Measurements from ENCODE around the gene CDC14A. TPM values are rescaled to one million over a fixed set of nuclear protein-coding genes. Genes with fewer than 3 reads are reported as not detected.
"Not testable (repeated sequence)": the region's sequence is repeated elsewhere in the genome, so short reads cannot be mapped to it uniquely, and the experiment has no call there.

CDC14A gene
- total RNA-seq, 1 experiment from 2014 or later = 11.1 TPM

- no peaks in the 10 kb centered on the region for H3K9me3 Mint-ChIP-seq
- H3K4me1 Mint-ChIP-seq = peaks cover 21% of the 10 kb centered on the region
- no peak for ATAC-seq
- no peaks in the 10 kb centered on the region for H3K36me3 Mint-ChIP-seq
- no peak overlapping the region for H3K27ac Mint-ChIP-seq
- TF ChIP-seq ZNF121 (CRISPR knock-in tag; IDR thresholded peaks at IDR 0.05) = no peak
- TF ChIP-seq ZNF263 (CRISPR knock-in tag; IDR thresholded peaks at IDR 0.05; ENCODE audit: low read depth) = no peak
- no peak for TF ChIP-seq TP53 (CRISPR knock-in tag; IDR thresholded peaks at IDR 0.05)
- TF ChIP-seq CDX4 (CRISPR knock-in tag; IDR thresholded peaks at IDR 0.05; ENCODE audit: borderline replicate concordance) = no peak
- TF ChIP-seq ZBTB21 (CRISPR knock-in tag; IDR thresholded peaks at IDR 0.05; ENCODE audit: borderline replicate concordance) = no peak
- TF ChIP-seq ELF4 (CRISPR knock-in tag; IDR thresholded peaks at IDR 0.05; ENCODE audit: low read depth) = no peak
- no peak for DNase-seq (ENCODE audit: low spot score)
- no peaks in the 10 kb centered on the region; the same call in 1 of the 2 replicates for H3K27me3 Mint-ChIP-seq (ENCODE audit: low read depth)
- H3K4me3 Mint-ChIP-seq = no peak overlapping the region
- POLR2A ChIA-PET = no interaction called here
- CTCF ChIA-PET = no interaction called here
Observed at GRCh38 chr1:100332331-100332730, 20.0 kb upstream of the CDC14A start.

GRCh38 chr1:100335436-100335835 is 16.9 kb upstream of the CDC14A start:
- Mint-ChIP-seq H3K9me3 (no peaks in the 10 kb centered on the region), H3K27me3 (ENCODE audit: low read depth) (no peaks in the 10 kb centered on the region; the same call in 1 of the 2 replicates), H3K27ac (no peak overlapping the region), H3K4me1 (peaks cover 35% of the 10 kb centered on the region), H3K4me3 (no peak overlapping the region), H3K36me3 (no peaks in the 10 kb centered on the region)
- TF ChIP-seq GABPB1 (CRISPR knock-in tag; IDR thresholded peaks at IDR 0.05) (no peak), JUN (CRISPR knock-in tag; IDR thresholded peaks at IDR 0.05) (no peak), MXD4 (CRISPR knock-in tag; IDR thresholded peaks at IDR 0.05; ENCODE audit: borderline replicate concordance) (no peak), ZNF121 (CRISPR knock-in tag; IDR thresholded peaks at IDR 0.05) (no peak), FOXJ3 (CRISPR knock-in tag; IDR thresholded peaks at IDR 0.05; ENCODE audit: borderline replicate concordance) (no peak), NFYB (CRISPR knock-in tag; conservative IDR thresholded peaks at IDR 0.05; ENCODE audit: low read depth) (no peak), OVOL2 (CRISPR knock-in tag; IDR thresholded peaks at IDR 0.05; ENCODE audit: borderline replicate concordance) (no peak), TEAD4 (CRISPR knock-in tag; IDR thresholded peaks at IDR 0.05) (no peak)
- TF ChIP-seq, protein P1, sequence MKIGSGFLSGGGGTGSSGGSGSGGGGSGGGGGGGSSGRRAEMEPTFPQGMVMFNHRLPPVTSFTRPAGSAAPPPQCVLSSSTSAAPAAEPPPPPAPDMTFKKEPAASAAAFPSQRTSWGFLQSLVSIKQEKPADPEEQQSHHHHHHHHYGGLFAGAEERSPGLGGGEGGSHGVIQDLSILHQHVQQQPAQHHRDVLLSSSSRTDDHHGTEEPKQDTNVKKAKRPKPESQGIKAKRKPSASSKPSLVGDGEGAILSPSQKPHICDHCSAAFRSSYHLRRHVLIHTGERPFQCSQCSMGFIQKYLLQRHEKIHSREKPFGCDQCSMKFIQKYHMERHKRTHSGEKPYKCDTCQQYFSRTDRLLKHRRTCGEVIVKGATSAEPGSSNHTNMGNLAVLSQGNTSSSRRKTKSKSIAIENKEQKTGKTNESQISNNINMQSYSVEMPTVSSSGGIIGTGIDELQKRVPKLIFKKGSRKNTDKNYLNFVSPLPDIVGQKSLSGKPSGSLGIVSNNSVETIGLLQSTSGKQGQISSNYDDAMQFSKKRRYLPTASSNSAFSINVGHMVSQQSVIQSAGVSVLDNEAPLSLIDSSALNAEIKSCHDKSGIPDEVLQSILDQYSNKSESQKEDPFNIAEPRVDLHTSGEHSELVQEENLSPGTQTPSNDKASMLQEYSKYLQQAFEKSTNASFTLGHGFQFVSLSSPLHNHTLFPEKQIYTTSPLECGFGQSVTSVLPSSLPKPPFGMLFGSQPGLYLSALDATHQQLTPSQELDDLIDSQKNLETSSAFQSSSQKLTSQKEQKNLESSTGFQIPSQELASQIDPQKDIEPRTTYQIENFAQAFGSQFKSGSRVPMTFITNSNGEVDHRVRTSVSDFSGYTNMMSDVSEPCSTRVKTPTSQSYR (CRISPR knock-in tag; IDR thresholded peaks at IDR 0.05) = no peak
- DNase-seq (ENCODE audit: low spot score) = no peak
- ChIA-PET CTCF (no interaction called here), POLR2A (no interaction called here)
- no peak for ATAC-seq

GRCh38 chr1:100337878-100338277 is 14.4 kb upstream of the CDC14A start:
- POLR2A ChIA-PET; H3K9me3 Mint-ChIP-seq; H3K4me3 Mint-ChIP-seq; H3K36me3 Mint-ChIP-seq; H3K27ac Mint-ChIP-seq; DNase-seq (ENCODE audit: low spot score); H3K27me3 Mint-ChIP-seq (ENCODE audit: low read depth): not testable (repeated sequence)
- CTCF ChIA-PET = interaction anchor here (1.0 kb wide), 1 partner anchor 121 kb away, joined by 3 read pairs; no protein-coding TSS in a partner anchor
- H3K4me1 Mint-ChIP-seq = peaks cover 35% of the 10 kb centered on the region
- peak; percentile 52 for ATAC-seq

- ATAC-seq; H3K27me3 Mint-ChIP-seq (ENCODE audit: low read depth); H3K9me3 Mint-ChIP-seq; H3K27ac Mint-ChIP-seq; DNase-seq (ENCODE audit: low spot score); H3K4me3 Mint-ChIP-seq; CTCF ChIA-PET; H3K36me3 Mint-ChIP-seq; POLR2A ChIA-PET: not testable (repeated sequence)
- peaks cover 33% of the 10 kb centered on the region for H3K4me1 Mint-ChIP-seq
Observed at GRCh38 chr1:100339735-100340134, 12.6 kb upstream of the CDC14A start.

GRCh38 chr1:100340494-100340893 is 11.8 kb upstream of the CDC14A start:
- Mint-ChIP-seq H3K4me3 (no peak overlapping the region), H3K9me3 (no peaks in the 10 kb centered on the region), H3K27me3 (ENCODE audit: low read depth) (no peaks in the 10 kb centered on the region; the same call in 1 of the 2 replicates), H3K27ac (no peak overlapping the region), H3K4me1 (peaks cover 30% of the 10 kb centered on the region), H3K36me3 (no peaks in the 10 kb centered on the region)
- ChIA-PET CTCF (no interaction called here), POLR2A (no interaction called here)
- ATAC-seq = no peak
- DNase-seq (ENCODE audit: low spot score) = no peak
- TF ChIP-seq MYBL2 (CRISPR knock-in tag; IDR thresholded peaks at IDR 0.05) (no peak), CTCF (IDR thresholded peaks at IDR 0.05) (no peak), ZNF138 (CRISPR knock-in tag; conservative IDR thresholded peaks at IDR 0.05) (no peak), ZNF317 (CRISPR knock-in tag; IDR thresholded peaks at IDR 0.05; ENCODE audit: borderline replicate concordance, low read depth) (no peak), TCF7 (CRISPR knock-in tag; IDR thresholded peaks at IDR 0.05; ENCODE audit: low read depth) (no peak), SOX15 (CRISPR knock-in tag; IDR thresholded peaks at IDR 0.05) (no peak), IRF2 (CRISPR knock-in tag; IDR thresholded peaks at IDR 0.05; ENCODE audit: borderline replicate concordance, low read depth) (no peak)
- TF ChIP-seq, protein P2, sequence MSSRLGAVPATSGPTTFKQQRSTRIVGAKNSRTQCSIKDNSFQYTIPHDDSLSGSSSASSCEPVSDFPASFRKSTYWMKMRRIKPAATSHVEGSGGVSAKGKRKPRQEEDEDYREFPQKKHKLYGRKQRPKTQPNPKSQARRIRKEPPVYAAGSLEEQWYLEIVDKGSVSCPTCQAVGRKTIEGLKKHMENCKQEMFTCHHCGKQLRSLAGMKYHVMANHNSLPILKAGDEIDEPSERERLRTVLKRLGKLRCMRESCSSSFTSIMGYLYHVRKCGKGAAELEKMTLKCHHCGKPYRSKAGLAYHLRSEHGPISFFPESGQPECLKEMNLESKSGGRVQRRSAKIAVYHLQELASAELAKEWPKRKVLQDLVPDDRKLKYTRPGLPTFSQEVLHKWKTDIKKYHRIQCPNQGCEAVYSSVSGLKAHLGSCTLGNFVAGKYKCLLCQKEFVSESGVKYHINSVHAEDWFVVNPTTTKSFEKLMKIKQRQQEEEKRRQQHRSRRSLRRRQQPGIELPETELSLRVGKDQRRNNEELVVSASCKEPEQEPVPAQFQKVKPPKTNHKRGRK (CRISPR knock-in tag; IDR thresholded peaks at IDR 0.05; ENCODE audit: borderline replicate concordance) = no peak
